Stimulated activated CD8-positive, alpha-beta memory T cell treated with anti-CD3 and anti-CD28 coated beads, Interleukin-12 subunit alpha, Interleukin-12 subunit beta, amount 100 ng/mL, for 24 hours (primary cell): Measurements from ENCODE around the gene EPG5.
"Not testable (repeated sequence)": the region's sequence is repeated elsewhere in the genome, so short reads cannot be mapped to it uniquely, and the experiment has no call there.

Experiments
- DNase-seq: peaks from one replicate; pipeline ENCODE4 v3.0.0-alpha.2; 2020; ENCODE audit errors: extremely low read depth

EPG5 gene

DNA sequence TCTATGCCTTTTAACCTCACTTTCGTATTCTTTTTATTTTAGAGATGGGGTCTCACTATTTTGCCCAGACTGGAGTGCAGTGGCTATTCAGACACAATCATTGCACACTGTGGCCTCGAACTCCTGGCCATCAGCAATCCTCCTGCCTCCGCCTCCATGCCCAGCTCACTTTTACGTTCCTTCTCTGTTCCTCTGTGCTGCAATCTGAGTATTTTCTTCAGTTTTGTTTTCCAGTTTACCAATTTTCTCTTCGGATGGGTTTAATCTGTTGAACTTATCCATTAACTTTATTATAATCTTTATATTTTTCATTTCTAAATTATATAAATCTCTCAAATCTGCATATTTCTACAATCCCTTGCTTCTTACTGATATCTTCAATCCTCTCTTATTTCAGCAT, 103.0 kb downstream of the EPG5 start:
- DNase-seq = no peak

DNA sequence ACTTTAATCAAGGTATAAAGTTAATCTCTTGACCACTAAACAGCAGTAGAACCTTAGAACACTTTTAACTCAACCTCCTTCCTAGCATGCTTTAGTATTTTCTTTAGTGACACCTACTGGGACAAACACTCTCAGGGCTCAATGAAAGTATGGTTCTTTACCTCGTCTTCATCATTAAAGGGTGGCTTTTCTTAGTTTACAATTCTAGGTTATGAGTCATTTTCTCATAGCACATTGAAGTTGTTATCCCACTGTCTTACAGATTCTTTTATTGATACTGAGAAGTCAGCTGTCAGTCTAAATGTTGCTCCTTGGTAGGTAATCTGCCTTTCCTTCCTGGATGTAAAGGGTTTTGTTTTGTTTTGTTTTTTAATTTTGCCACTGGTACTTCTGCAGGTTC, 103.7 kb downstream of the EPG5 start:
- DNase-seq = no peak

DNA sequence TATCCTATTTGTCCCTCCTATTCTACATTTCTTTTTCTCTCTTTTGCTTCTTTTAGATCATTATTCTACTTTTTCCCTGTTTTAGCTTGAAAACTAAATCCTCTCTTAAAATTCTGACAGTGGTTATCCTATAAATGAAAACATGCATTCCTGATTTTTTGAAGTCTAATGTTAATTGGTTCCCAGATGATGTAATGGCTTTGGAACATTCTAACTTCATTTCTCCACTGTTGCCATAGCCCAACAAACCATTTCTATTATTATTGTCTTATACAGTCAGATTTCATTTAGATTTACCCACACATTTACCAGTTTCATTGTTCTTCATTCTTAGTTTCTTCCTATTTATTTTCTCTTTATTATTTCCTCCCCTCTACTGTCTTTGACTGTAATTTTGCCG, 105.2 kb downstream of the EPG5 start:
- DNase-seq = no peak

DNA sequence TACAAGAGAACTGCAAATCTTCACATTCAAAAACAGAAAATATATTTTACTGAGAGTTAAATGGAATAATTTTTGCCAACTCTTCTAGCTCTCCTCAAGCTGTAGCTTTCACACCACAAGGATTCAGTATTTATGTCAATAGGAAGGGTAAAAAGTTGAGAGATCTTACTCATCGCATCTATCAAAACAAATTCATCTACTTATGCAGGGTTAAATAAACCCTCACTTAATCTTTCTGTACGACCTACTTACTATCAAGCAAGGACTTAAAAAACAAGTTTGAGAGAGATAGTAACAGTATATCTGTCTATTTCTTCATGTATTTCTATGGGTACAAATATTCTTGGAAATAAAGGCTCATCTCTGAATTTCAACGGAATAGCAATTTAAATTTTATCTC, 106.2 kb downstream of the EPG5 start:
- DNase-seq = no peak

DNA sequence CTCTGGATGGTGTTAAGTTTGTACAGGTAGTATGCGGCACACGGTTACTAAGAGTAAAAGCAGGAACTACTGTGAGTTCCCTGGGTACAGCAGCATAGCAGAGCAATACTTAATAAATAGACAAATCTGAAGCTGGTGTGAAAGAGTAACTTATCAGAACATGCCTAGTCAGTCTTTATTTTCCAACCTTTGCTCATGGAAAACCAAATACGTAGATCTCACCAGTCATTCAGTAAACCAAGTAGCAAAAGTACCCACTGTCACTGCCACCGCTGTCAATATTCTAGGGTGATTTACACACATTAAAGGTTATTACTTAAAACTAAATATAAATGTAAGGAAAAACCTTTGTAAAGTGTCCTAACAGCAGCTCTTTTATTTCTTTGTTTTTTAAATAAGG, 106.6 kb downstream of the EPG5 start:
- no peak for DNase-seq

DNA sequence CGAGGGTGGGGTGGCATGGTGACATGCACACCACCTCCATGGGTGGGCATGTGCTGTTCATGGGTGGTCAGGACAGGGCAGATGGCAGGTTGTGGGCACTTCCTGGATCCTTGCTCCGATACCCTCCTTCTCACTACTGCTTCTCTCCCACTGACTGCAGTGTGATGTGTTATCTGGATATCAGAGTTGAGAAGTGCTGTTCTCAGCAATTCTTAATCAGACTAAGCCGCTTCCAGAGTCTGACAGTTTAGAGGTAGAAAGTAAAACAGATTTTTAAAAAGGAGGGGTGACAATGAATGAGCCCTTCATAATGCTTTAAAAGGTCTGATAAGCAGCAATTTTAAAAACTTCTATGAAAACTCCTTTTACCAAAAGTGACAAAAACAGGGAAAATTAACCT, 107.8 kb downstream of the EPG5 start:
- no peak for DNase-seq

DNA sequence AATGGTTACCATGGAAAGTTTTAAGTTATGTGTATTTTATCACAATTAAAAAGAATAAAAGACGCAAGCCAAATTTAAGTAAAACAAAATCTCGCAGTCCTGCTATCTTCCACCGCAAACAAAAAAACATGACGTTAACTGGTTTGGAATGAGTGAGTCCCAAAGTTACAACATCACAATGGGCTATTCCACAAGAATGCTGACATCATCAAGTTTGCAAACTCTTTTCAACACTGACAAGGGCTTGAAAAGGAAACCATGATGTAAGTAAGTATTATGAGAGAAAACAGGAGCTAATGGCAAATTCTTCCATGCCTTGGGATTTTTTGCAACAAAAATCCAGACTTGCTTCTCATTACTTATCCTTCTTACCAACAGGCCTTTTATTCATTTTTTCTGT, 110.6 kb downstream of the EPG5 start:
- DNase-seq = no peak

DNA sequence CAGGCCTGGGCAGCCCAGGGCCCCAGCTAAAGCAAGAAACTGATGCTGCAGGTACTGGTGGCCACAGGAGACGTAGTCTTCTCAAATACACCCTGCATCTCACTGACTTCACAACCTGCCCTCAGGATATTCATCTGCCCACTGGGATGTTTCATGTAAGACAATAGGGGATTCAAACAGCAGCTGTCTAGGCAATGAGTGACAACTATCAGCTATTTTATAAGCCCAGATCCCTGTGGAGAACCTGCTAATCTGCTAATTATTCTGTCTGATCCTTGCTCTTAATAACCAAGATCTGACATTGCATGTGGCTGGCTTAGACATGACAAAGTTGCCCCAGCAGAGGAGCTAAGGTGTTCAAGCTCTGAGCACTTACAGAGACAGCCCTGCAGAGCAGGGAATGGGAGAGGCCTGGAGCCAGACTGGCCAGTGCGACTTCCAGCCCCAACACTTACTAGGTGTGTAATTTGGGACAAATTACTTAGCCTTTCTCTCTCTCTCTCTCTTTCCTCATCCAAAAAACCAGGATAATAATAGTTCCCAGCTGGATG, 113.0 kb downstream of the EPG5 start:
- no peak for DNase-seq

DNA sequence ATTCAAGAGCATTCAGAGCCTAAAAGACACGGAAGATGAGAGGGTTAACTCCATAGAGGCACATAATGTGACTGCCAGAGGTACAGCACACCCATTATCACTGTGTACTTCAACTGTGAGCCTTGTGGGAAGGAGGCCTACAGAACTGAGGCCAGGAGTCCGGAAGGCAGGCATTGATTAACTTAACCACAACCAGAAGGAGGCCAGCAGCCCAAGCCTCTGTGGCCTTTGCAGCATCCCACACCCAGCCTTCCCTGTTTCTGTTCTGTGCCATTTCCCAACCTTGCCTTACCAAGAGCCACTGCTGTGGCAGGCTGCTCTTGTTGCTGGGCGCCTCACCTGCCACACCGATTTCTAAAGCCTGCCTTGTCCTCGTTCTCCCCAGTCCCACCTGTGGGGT, 114.5 kb downstream of the EPG5 start:
- DNase-seq = no peak

DNA sequence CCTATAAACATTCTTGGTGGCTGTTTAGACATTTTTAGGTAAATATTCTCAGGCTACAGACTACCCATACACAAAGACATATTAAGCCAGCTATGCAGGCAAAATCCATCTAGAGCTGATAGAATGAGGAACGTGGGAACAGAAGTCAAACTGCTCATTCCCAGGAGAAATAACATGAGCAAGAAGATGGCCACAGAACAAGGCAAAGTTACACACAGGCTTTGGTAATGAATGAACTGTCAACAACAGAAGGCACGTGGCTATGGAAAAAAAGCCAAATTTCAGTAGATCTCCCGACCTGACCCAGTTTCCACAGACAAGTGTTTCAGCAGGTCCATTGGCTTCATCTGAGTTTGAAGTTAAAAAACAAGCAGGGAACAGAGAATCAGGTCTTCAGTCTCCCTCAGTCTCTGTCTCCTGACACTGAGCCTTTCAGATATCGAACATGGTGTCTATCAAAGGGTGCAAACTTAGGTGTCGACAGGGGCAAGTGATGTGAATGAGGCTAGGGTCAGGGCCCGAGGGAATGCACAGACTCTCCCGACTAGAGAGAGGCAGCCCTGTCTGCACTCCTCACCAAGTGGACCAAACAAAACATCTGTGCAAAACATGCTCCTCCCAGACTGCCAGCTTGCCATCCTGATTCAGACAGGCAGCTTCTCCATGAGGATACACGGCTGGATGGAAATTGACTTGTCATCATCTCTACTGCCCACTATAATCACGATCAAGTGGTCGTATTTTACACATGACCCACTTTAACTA, 115.8 kb downstream of the EPG5 start:
- no peak for DNase-seq

DNA sequence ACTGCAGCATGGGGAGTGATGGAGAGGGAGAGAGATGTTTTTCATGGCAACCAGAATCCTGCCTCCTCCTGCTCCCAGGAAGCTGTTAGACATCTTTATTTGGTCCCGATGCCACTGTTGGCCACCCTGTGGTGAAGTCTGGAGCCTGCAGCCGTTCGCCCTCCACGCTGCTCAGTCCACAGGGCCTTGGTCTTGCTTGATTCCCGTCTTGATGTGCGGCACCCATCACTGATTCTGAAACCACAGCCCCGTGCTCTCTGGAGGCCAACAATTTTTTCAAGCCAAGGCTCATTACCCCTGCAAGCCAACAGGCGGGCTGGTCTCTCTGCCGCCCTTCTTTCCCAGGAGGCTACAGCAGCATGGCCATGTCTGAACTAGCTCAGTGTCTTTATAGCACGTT, 117.1 kb downstream of the EPG5 start:
- DNase-seq = no peak

DNA sequence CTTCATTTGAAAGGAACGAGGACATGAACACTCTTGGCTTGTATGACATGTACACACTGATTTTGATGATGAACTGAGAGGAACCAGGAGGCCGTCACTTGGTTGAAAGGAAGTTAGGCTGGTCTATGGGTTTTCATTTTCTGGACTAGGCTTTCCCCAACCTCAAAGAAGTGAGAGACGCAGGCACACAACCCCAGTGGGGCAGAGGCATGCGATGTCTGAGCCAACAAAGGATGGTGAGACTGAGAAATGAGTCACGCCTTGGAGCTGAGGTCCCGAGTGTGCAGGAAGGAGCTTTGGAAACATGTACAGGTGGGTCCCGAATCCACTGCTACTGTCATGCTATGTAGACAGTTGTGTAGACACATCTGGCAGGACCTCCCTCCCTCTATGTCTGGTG, 117.6 kb downstream of the EPG5 start:
- DNase-seq = no peak

DNA sequence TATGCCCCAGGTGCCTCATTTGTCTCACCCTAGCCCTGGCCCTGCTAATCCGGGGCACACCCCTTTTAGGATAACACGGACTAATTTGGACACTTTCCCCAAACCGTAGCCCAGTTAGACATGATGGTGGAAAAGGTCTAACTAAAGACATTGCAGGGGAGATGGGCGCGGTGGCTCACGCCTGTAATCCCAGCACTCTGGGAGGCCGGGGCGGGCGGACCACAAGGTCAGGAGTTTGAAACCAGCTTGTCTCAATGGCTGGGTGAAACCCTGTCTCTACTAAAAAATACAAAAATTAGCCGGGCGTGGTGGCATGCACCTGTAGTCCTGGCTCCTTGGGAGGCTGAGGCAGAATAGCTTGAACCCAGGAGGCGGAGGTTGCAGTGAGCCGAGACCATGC, 118.5 kb downstream of the EPG5 start:
- not testable (repeated sequence) for DNase-seq

DNA sequence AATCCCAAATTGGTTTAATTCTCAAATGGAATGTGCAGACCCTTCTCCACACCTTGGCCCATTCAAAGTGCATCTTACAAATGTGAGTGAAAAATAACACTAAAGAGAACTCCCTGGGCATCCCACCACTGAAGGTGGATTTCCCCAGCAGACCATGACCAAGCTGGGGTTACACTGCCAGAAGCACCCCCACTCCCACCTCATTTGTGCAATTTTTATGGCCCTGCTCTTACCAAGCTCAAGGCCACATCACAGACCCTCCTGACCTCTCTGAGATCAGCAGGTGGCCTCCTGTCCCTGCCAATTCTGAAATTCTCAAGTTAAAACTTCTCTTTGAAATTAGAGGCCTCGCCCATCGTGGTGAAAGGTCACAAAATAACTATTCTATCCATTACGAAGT, 120.0 kb downstream of the EPG5 start:
- no peak for DNase-seq

DNA sequence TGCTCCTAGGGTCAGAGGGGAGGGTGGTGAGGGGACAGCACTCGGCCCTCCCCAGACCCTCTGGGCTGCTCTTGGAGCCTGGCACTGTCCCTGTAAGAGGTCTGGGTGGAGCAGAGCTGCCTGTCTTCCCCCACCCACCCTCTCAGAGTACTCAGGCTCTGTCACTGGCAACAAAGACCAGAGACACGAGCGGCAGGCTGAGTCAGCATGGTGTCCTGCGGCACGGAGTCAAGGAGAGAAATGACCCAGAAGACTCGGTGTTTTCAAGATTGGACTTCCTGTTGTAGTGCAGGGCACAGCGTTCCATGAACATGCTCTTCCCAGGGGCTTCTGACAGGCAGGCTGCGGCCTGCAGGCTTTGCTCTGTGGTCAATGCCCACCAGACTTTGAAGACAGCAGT, 121.7 kb downstream of the EPG5 start:
- DNase-seq = no peak

DNA sequence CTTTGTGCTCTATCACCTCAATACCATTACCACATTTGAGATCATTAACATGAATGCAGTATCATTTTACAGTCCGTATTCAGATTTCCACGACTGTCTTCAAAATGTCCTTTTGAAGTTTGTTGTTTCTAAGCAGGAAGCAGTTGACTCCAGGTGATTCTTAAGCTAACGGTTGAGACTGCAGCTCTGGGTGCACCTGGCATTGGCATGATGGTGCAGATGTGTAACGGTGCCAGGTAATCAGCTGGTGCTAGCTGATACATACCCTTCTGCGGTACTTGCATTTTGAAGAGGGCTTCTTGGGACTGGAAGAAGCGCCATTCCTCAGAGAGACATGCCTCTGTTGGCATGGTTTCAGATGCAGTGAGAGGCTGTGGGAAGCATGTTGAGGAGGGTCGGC, 122.2 kb downstream of the EPG5 start:
- no peak for DNase-seq

DNA sequence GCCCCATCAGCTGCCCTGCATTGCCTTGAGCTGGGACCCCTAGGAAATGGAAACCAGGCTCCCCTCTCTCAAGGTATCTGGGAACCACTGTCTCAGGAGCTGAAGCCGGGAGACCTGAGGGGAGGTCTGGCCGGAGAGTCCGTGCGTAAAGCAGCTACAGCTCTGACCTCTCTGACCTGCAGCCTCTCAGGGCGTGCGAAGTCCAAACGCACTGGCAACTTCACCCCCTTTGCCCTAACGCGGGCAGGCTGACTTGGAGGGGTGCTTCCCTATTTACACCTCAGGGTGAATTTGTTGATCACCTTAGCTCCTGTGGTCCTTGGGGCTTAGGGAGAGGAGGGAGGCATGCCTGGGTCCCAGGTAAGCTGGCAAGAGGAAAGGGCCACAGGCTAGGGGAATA, 124.1 kb downstream of the EPG5 start:
- DNase-seq = no peak

DNA sequence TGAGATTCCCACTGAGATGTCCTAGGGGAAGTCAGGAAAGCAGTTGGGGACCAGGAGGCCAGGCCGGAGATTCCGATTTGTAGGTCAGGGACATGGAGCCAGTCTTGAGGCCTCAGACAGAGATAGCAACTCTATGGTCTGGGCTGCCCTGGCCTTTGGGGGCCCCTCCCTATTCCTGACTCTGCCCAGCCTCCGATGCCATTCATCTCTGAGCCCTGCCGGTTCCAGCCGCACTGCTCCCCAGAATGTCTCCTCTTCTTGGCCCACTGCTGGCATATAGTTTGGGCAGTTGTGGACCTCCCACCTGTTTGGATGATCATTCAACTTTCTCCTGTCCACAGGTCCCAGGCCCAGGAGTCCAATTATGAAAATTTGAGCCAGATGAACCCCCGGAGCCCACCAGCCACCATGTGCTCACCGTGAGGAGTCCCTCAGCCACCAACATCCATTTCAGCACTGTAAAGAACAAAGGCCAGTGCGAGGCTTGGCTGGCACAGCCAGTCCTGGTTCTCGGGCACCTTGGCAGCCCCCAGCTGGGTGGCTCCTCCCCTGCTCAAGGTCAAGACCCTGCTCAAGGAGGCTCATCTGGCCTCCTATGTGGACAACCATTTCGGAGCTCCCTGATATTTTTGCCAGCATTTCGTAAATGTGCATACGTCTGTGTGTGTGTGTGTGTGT, 125.2 kb downstream of the EPG5 start:
- DNase-seq = no peak

DNA sequence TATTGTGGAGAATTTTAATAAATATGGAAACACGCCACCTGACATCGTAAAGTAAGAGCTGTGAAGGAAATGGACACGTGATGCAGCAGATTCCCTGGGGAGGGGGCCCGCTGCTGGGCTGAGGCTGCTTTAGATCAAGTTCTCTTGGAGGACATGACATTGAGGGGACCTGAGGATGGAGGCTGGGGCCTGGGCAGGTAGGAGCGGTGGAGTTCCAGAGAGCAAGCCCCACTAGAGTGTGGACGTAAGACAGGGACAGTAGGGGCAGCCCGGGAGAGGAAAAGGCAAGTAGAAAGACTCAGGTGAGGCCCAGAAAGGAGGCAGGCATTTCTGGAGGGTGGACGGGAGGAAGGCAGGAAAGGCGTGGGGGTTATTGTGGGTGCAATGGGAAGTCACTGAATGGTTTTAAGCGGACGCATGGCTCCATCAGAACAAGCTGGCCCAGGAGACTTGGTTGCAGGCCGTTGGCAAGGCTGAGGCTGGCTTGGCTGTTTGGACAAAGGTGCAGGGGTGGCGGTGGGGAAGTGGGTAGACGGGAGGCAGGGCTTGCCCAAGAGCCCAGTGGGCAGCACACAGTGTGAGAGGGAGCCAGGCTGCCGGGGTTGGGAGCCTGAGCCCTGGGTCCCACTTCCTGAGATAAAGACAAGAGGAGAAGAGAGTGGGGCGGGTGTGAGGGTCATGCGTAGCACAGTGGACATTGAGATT, 125.9 kb downstream of the EPG5 start:
- no peak for DNase-seq

DNA sequence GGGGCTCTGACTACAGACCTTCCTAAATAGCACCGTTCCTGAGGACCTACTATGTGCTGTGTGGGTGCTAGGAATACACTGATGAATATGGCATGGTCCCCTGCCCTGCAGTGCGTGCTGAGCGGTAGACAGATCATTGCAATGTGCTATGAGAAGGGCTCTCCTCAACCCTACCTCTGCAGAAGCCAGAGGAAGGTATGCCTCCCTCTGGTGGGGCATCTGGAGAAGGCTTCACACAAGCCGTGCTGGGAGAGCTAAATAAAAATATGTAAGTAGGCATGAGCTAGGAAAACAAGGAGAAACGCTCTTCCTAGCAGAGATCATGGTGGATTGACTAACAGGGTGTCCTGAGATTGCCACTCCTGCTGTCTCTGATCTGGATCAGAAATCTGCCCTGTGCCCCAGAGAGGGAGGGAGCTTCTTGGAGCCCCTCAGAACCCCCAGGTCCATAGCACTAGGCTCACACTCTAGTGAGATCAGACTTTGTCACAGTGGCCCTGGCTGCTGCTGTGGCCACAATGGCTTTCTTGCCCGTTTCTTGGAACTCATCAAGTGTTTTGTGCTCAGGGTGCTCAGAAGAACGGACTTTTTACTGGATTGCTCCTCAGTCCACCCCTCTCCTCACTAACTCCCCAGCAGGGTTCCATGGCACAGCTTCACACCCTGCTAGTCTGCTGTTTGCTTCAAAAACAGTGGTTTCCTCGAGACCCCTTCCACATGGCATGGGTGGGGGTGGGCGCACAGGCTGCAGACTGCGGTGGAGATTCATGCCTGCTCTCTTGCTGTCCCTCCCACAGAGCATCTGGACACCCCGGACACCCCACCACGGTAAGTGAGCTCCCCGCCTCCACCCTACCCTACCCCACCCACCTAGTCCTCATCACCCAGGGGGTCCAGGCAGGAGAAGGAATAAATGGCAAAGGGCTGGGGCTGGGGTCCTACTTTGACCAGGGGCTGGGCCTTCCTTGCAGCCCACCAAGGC, 127.4 kb downstream of the EPG5 start:
- no peak for DNase-seq

DNA sequence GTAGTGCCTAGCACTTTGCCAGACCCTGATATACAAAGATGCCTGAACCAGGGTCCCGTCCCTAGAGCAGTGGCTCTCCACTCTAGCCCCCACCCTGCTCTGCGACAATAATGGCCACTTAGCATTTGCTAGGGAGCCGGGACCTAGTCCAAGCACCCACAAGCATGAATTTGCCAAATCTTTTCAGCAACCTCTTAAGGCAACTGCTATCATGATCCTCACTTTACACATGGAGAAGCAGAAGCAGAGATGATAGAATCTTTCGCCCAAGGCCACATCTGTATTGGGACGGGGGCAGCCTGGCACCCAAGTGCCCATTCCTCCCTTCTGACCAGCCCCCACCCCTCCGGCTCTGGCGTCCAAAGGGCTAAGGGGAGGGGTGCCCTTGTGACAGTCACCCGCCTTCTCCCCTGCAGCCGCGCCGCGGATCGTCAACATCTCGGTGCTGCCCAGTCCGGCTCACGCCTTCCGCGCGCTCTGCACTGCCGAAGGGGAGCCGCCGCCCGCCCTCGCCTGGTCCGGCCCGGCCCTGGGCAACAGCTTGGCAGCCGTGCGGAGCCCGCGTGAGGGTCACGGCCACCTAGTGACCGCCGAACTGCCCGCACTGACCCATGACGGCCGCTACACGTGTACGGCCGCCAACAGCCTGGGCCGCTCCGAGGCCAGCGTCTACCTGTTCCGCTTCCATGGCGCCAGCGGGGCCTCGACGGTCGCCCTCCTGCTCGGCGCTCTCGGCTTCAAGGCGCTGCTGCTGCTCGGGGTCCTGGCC, 128.6 kb downstream of the EPG5 start:
- no peak for DNase-seq
